H1 (cell line): ENCODE data around the gene GABRG3. TPM values are rescaled to one million over a fixed set of nuclear protein-coding genes. Genes with fewer than 3 reads are reported as not detected.

Experiments used
- CTCF ChIA-PET: fragments of 300-600 bp; sonication (Branson Sonifier 250); formaldehyde crosslinking; loops from one replicate; lab custom pipeline; 2021; ENCODE audit not compliant: partially characterized antibody; lab: Charles Lee
- POLR2A ChIA-PET: fragments of 300-600 bp; sonication (Branson Sonifier 250); formaldehyde crosslinking; loops from one replicate; lab custom pipeline; 2021; ENCODE audit warnings: inconsistent platforms; ENCODE audit not compliant: partially characterized antibody; lab: Charles Lee
- DNase-seq, 2 experiments: peaks; one replicate each; pipeline versions ENCODE4 v3.0.0 to v3.0.0-alpha.2; 2010 to 2022; ENCODE audit warnings: low spot score in 2 of 2, low read depth in 1 of 2, mixed read lengths in 1 of 2
- FAIRE-seq: peaks from 2 replicates; lab custom pipeline; 2011; peaks lifted over from hg19 to GRCh38; lab: Jason Lieb, UNC
- H2AFZ ChIP-seq: 2 replicates; pipeline ENCODE4 v1.8.1; 2012; ENCODE audit warnings: low read length, inconsistent platforms
- H2AK5ac ChIP-seq: 2 replicates; pipeline ENCODE4 v1.6.1; 2013; ENCODE audit warnings: low read depth, low read length
- H2BK120ac ChIP-seq: replicated peaks from 2 replicates; pipeline ENCODE3; 2013; ENCODE audit warnings: low read depth, low read length, inconsistent platforms
- H2BK12ac ChIP-seq: 2 replicates; pipeline ENCODE4 v1.6.1; 2013; ENCODE audit warnings: low read depth, low read length
- H2BK15ac ChIP-seq: 2 replicates; pipeline ENCODE4 v1.6.1; 2013; ENCODE audit warnings: low read length
- H2BK20ac ChIP-seq: 2 replicates; pipeline ENCODE4 v1.6.1; 2013; ENCODE audit warnings: low read length
- H2BK5ac ChIP-seq: 2 replicates; pipeline ENCODE4 v1.6.1; 2013; ENCODE audit warnings: low read depth, low read length
- H3K14ac ChIP-seq: 2 replicates; pipeline ENCODE4 v1.6.1; 2013; ENCODE audit warnings: inconsistent platforms; ENCODE audit not compliant: insufficient read length
- H3K18ac ChIP-seq: 2 replicates; pipeline ENCODE4 v1.6.1; 2013; ENCODE audit warnings: low read length; ENCODE audit errors: extremely low read depth
- H3K23ac ChIP-seq: 2 replicates; pipeline ENCODE4 v1.6.1; 2013; ENCODE audit warnings: inconsistent platforms; ENCODE audit not compliant: insufficient read length
- H3K23me2 ChIP-seq: 2 replicates; pipeline ENCODE4 v1.6.1; 2013; ENCODE audit warnings: low read depth, low read length
- H3K27ac ChIP-seq: 2 replicates; pipeline ENCODE4 v1.6.1; 2011; ENCODE audit warnings: low read depth, low read length, inconsistent platforms
- H3K27me3 ChIP-seq, 4 experiments: replicated peaks in 1 of 4; 1 replicate in 1 of 4; 2 replicates in 3 of 4; pipeline versions ENCODE4 v1.6.1 to v1.8.1; 2011 to 2013; ENCODE audit warnings: low read length in 3 of 4, mild to moderate bottlenecking in 3 of 4, inconsistent platforms in 2 of 4, mixed read lengths in 2 of 4, moderate library complexity in 1 of 4; ENCODE audit not compliant: control insufficient read depth in 3 of 4, insufficient read depth in 3 of 4; ENCODE audit errors: extremely low read depth in 1 of 4
- H3K36me3 ChIP-seq, 4 experiments: 2 replicates each; pipeline versions ENCODE4 v1.6.1 to v1.8.1; 2011 to 2013; ENCODE audit warnings: mild to moderate bottlenecking in 4 of 4, low read length in 3 of 4, moderate library complexity in 2 of 4, control low read depth in 1 of 4, inconsistent platforms in 1 of 4; ENCODE audit not compliant: insufficient read depth in 4 of 4, control insufficient read depth in 2 of 4
- H3K4ac ChIP-seq: replicated peaks from 2 replicates; pipeline ENCODE3; 2013; ENCODE audit warnings: low read length, low read depth, mixed read lengths, inconsistent platforms; ENCODE audit not compliant: insufficient read length
- H3K4me1 ChIP-seq, 4 experiments: replicated peaks in 1 of 4; 1 replicate in 1 of 4; 2 replicates in 3 of 4; pipeline versions ENCODE4 v1.6.1 to v1.8.1; 2011 to 2013; ENCODE audit warnings: low read length in 3 of 4, inconsistent platforms in 2 of 4, mixed read lengths in 1 of 4; ENCODE audit not compliant: insufficient read depth in 4 of 4, control insufficient read depth in 3 of 4
- H3K4me2 ChIP-seq, 2 experiments: 2 replicates each; pipeline versions ENCODE4 v1.6.1 to v1.8.1; 2011 to 2013; ENCODE audit warnings: low read depth in 2 of 2, low read length in 2 of 2, control low read depth in 1 of 2, inconsistent platforms in 1 of 2, mild to moderate bottlenecking in 1 of 2; ENCODE audit not compliant: insufficient read depth in 1 of 2
- H3K4me3 ChIP-seq, 4 experiments: fragments of 200-600, 300-600 bp in 1 of 4; sonication (generic), shearing (Covaris generic), sonication (Bioruptor Twin) in 1 of 4; 2 replicates each; pipeline versions ENCODE4 v1.5.1 to v1.8.1; 2011 to 2016; ENCODE audit warnings: low read length in 4 of 4, low read depth in 3 of 4, control low read depth in 2 of 4, inconsistent platforms in 2 of 4, mild to moderate bottlenecking in 2 of 4, mixed read lengths in 1 of 4, moderate library complexity in 1 of 4; ENCODE audit not compliant: insufficient read depth in 2 of 4; ENCODE audit errors: extremely low read depth in 1 of 4
- H3K56ac ChIP-seq: replicated peaks from 2 replicates; pipeline ENCODE3; 2013; ENCODE audit warnings: low read depth, mild to moderate bottlenecking, mixed read lengths, low read length, inconsistent platforms; ENCODE audit not compliant: insufficient read length
- H3K79me1 ChIP-seq: 2 replicates; pipeline ENCODE4 v1.6.1; 2013; ENCODE audit warnings: low read depth, low read length, control low read depth
- H3K79me2 ChIP-seq, 2 experiments: 2 replicates each; pipeline versions ENCODE4 v1.6.1 to v1.8.1; 2012 to 2013; ENCODE audit warnings: low read length in 2 of 2, mild to moderate bottlenecking in 2 of 2, inconsistent platforms in 1 of 2; ENCODE audit not compliant: insufficient read depth in 2 of 2, control insufficient read depth in 1 of 2
- H3K9ac ChIP-seq, 4 experiments: replicated peaks in 1 of 4; 1 replicate in 1 of 4; 2 replicates in 3 of 4; pipeline versions ENCODE4 v1.6.1 to v1.8.1; 2011 to 2013; ENCODE audit warnings: low read depth in 3 of 4, low read length in 3 of 4, control low read depth in 2 of 4, mild to moderate bottlenecking in 2 of 4, moderate library complexity in 2 of 4, inconsistent platforms in 1 of 4; ENCODE audit errors: extremely low read depth in 1 of 4
- H3K9me3 ChIP-seq, 2 experiments: 2 replicates each; pipeline versions ENCODE4 v1.6.1 to v1.8.1; 2012 to 2013; ENCODE audit warnings: mild to moderate bottlenecking in 2 of 2, moderate library complexity in 2 of 2, control low read depth in 1 of 2, inconsistent platforms in 1 of 2, low read depth in 1 of 2, low read length in 1 of 2, mixed read lengths in 1 of 2; ENCODE audit not compliant: insufficient read depth in 2 of 2
- H4K20me1 ChIP-seq, 2 experiments: replicated peaks in 1 of 2; 2 replicates each; pipeline versions ENCODE3 to v1.8.1; 2011 to 2013; ENCODE audit warnings: inconsistent platforms in 2 of 2, low read length in 2 of 2, mild to moderate bottlenecking in 1 of 2; ENCODE audit not compliant: insufficient read depth in 2 of 2, control insufficient read depth in 1 of 2
- H4K5ac ChIP-seq: 2 replicates; pipeline ENCODE4 v1.6.1; 2013; ENCODE audit warnings: low read length, low read depth, mixed read lengths, inconsistent platforms; ENCODE audit not compliant: insufficient read length
- H4K8ac ChIP-seq: 2 replicates; pipeline ENCODE4 v1.8.0; 2013; ENCODE audit warnings: mild to moderate bottlenecking, moderate library complexity, low read length, inconsistent platforms; ENCODE audit not compliant: insufficient read depth; ENCODE audit errors: extremely low read depth
- H4K91ac ChIP-seq: replicated peaks from 2 replicates; pipeline ENCODE3; 2013; ENCODE audit warnings: low read length, mixed read lengths, inconsistent platforms; ENCODE audit not compliant: insufficient read length
- EGR1 ChIP-seq: IDR thresholded peaks from 2 replicates; pipeline ENCODE4 v1.6.1; 2011; ENCODE audit warnings: low read depth, low read length, borderline replicate concordance
- KDM1A ChIP-seq: fragments of 200-600, 300-600 bp; sonication (generic); IDR thresholded peaks from 2 replicates; pipeline ENCODE4 v1.7.1; 2016; ENCODE audit warnings: mild to moderate bottlenecking, low read length, borderline replicate concordance
- PHF8 ChIP-seq: fragments of 200-600 bp; sonication (generic); conservative IDR thresholded peaks from 2 replicates; pipeline ENCODE4 v1.7.1; 2012; ENCODE audit warnings: low read depth, mild to moderate bottlenecking, inconsistent platforms, low read length, moderate library complexity
- POU5F1 ChIP-seq: IDR thresholded peaks from 2 replicates; pipeline ENCODE4 v1.6.1; 2011; ENCODE audit warnings: low read depth, mild to moderate bottlenecking, low read length, moderate library complexity
- SIN3A ChIP-seq, 2 experiments: IDR thresholded peaks in 1 of 2; conservative IDR thresholded peaks in 1 of 2; 2 replicates each; pipeline ENCODE4 v1.6.1; 2011 to 2012; ENCODE audit warnings: low read length in 2 of 2, improper control_type of control experiment in 1 of 2, low read depth in 1 of 2, mild to moderate bottlenecking in 1 of 2
- SIRT6 ChIP-seq: IDR thresholded peaks from one replicate; pipeline ENCODE4 v1.7.1; 2012; ENCODE audit warnings: low read length, inconsistent platforms
- TAF7 ChIP-seq: optimal IDR thresholded peaks from 2 replicates; pipeline ENCODE3; 2011; ENCODE audit warnings: low read depth, mild to moderate bottlenecking, inconsistent platforms, low read length, moderate library complexity, borderline replicate concordance
- TCF12 ChIP-seq: IDR thresholded peaks from 2 replicates; pipeline ENCODE4 v1.6.1; 2011; ENCODE audit warnings: low read depth, mild to moderate bottlenecking, low read length
- WGBS, 2 experiments: shearing (Covaris generic) in 1 of 2; methylation state at CpG; one replicate each; pipeline versions ENCODE4 v1.1.6 to v1.1.7; 2013 to 2015; ENCODE audit warnings: low lambda C conversion rate in 2 of 2, mixed read lengths in 2 of 2, inconsistent platforms in 1 of 2, low coverage in 1 of 2, missing lambda C conversion rate in 1 of 2; ENCODE audit not compliant: insufficient replicate concordance in 2 of 2, insufficient coverage in 1 of 2, insufficient read length in 1 of 2; ENCODE audit errors: extremely low coverage in 1 of 2, missing lambda C conversion rate in 1 of 2; 5-methylcytosine and 5-hydroxymethylcytosine counted together
- polyA plus RNA-seq, 7 experiments: library from polyadenylated mRNA; depleted of rRNA in 3 of 7; stranded (reverse) in 5 of 7; unstranded in 2 of 7; fragments of >200 nt in 5 of 7; fragments of 200-250 nt in 2 of 7; gene quantifications; 1 replicate in 5 of 7; 2 replicates in 1 of 7; 4 replicates in 1 of 7; pipeline versions ENCODE4 v1.2.1 to v1.2.3, GENCODE V29; 2011 to 2013; ENCODE audit warnings: missing spikeins in 2 of 7, mixed read lengths in 2 of 7
- total RNA-seq: library from RNA; stranded (reverse); fragmentation: NEBNext Ultra II Directional; extraction: Animal tissue kit (Norgen Biotek cat#: 25700); gene quantifications from 2 replicates; pipeline ENCODE4 v1.2.1, GENCODE V29; 2021
- TF ChIP-seq, protein P1 (sequence below): IDR thresholded peaks from 2 replicates; pipeline ENCODE4 v1.6.1; 2012; ENCODE audit warnings: low read length, inconsistent platforms
- TF ChIP-seq, protein P2 (sequence below): IDR thresholded peaks from 2 replicates; pipeline ENCODE4 v1.6.1; 2011; ENCODE audit warnings: low read depth, mild to moderate bottlenecking, low read length; ENCODE audit not compliant: insufficient read depth

The GABRG3 gene
- total and polyA plus RNA-seq, 2 of the 8 experiments (the other 6 are each of a cell fraction or from before 2014, with no cell fraction given), result 0.17 to 0.80 TPM

DNA sequence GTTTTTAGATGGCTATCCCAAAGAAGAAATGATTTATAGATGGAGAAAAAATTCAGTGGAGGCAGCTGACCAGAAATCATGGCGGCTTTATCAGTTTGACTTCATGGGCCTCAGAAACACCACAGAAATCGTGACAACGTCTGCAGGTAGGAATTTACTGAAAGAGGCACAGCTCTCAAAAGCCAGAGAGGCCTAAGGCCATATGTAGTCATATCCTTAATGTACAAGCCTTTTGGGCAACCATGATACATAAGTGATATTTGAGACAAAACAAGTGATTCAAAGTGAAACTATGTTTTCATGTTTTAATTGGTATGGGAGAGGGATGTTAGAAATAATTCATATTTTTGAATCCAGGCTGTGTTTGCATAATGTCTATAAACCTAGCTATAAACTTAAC lies 509.7 kb downstream of the GABRG3 start:
- no peak for FAIRE-seq
- TF ChIP-seq SIN3A (conservative IDR thresholded peaks at IDR 0.05 in 1 of 2, IDR thresholded peaks at IDR 0.05 in 1 of 2; ENCODE audit: low read depth in 1 of 2, low read length in 2 of 2), result no peak
- TF ChIP-seq EGR1, result no peak
- TF ChIP-seq, protein P1, sequence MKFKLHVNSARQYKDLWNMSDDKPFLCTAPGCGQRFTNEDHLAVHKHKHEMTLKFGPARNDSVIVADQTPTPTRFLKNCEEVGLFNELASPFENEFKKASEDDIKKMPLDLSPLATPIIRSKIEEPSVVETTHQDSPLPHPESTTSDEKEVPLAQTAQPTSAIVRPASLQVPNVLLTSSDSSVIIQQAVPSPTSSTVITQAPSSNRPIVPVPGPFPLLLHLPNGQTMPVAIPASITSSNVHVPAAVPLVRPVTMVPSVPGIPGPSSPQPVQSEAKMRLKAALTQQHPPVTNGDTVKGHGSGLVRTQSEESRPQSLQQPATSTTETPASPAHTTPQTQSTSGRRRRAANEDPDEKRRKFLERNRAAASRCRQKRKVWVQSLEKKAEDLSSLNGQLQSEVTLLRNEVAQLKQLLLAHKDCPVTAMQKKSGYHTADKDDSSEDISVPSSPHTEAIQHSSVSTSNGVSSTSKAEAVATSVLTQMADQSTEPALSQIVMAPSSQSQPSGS, result no peak
- TF ChIP-seq PHF8, result no peak
- no peak for TF ChIP-seq TAF7
- TF ChIP-seq KDM1A, result no peak
- TF ChIP-seq TCF12, result no peak
- TF ChIP-seq, protein P2, sequence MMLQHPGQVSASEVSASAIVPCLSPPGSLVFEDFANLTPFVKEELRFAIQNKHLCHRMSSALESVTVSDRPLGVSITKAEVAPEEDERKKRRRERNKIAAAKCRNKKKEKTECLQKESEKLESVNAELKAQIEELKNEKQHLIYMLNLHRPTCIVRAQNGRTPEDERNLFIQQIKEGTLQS, result no peak
- TF ChIP-seq POU5F1, result no peak
- no peak for TF ChIP-seq SIRT6

More for the DNA sequence above, 509.7 kb downstream of the GABRG3 start:
- ChIA-PET POLR2A (no interaction called here), CTCF (interaction anchor here (0.6 to 1.7 kb wide), 3 partner anchors 8 to 46 kb away, joined by 3 to 6 read pairs (median 3); no protein-coding TSS in a partner anchor)
- Histone ChIP-seq H2BK12ac (no peak overlapping the region), H3K36me3 (no peaks in the 10 kb centered on the region), H4K91ac (no peak overlapping the region), H3K27ac (no peak overlapping the region), H3K14ac (no peak overlapping the region), H2AFZ (no peak overlapping the region), H3K4me1 (peaks cover 0 to 13% (median 5%) of the 10 kb centered on the region in 4 experiments; a peak in 5 of 7 replicates), H3K4me3 (no peak overlapping the region), H2AK5ac (no peak overlapping the region), H2BK120ac (no peak overlapping the region), H3K56ac (no peak overlapping the region), H3K18ac (no peak overlapping the region), H3K4ac (no peak overlapping the region), H3K27me3 (no peaks in the 10 kb centered on the region), H3K23me2 (peaks cover 3% of the 10 kb centered on the region; the same call in 1 of the 2 replicates), H2BK15ac (no peak overlapping the region), H3K9ac (no peak overlapping the region), H4K20me1 (peaks cover 0 to under 1% of the 10 kb centered on the region in 2 experiments), H3K79me2 (no peaks in the 10 kb centered on the region), H4K5ac (no peak overlapping the region), H4K8ac (no peak overlapping the region), H3K4me2 (no peak overlapping the region), H3K23ac (no peak overlapping the region), H2BK20ac (no peak overlapping the region), H3K9me3 (peaks cover 5 to 7% of the 10 kb centered on the region in 2 experiments; a peak in 3 of 4 replicates), H3K79me1 (no peaks in the 10 kb centered on the region), H2BK5ac (no peak overlapping the region)
- DNase-seq, result no peak
- 70% methylated on average over 3 of the region's 3 CpGs; no CpG with 5 or more reads in 1 of the 2 experiments for WGBS, 2 experiments
